SK-N-SH treated with all-trans-retinoic acid at 6 μM for 48 hours (cell line): ENCODE measurements around the gene BABAM2.

Source experiments
- ARNTL ChIP-seq: fragments of 450-650 bp; formaldehyde crosslinking; IDR thresholded peaks from 2 replicates; pipeline ENCODE4 v1.5.0; 2020; ENCODE audit warnings: low read depth, mild to moderate bottlenecking, moderate library complexity, borderline replicate concordance
- BACH2 ChIP-seq: fragments of 250-450 bp; sonication (Bioruptor Pico); IDR thresholded peaks from 2 replicates; pipeline ENCODE4 v1.9.0; 2021; ENCODE audit warnings: mild to moderate bottlenecking, borderline replicate concordance
- CREB5 ChIP-seq: fragments of 250-450 bp; sonication (Bioruptor Pico); IDR thresholded peaks from 2 replicates; pipeline ENCODE4 v1.5.1; 2020; ENCODE audit warnings: low read depth, mild to moderate bottlenecking, moderate library complexity
- ESRRG ChIP-seq: fragments of 250-450 bp; sonication (Bioruptor Pico); IDR thresholded peaks from 2 replicates; pipeline ENCODE4 v1.6.1; 2021; ENCODE audit warnings: mild to moderate bottlenecking
- OSR1 ChIP-seq: fragments of 250-450 bp; sonication (Bioruptor Pico); IDR thresholded peaks from 2 replicates; pipeline ENCODE4 v1.8.0; 2022; ENCODE audit warnings: moderate library complexity, mild to moderate bottlenecking, inconsistent platforms
- PATZ1 ChIP-seq: fragments of 250-450 bp; sonication (Bioruptor Pico); IDR thresholded peaks from 2 replicates; pipeline ENCODE4 v1.8.0; 2020; ENCODE audit warnings: mild to moderate bottlenecking, moderate library complexity, borderline replicate concordance
- PPARA ChIP-seq: fragments of 250-450 bp; sonication (Bioruptor Pico); IDR thresholded peaks from 2 replicates; pipeline ENCODE4 v1.5.0; 2020; ENCODE audit warnings: mild to moderate bottlenecking, borderline replicate concordance
- TCF4 ChIP-seq: fragments of 250-450 bp; sonication (Bioruptor Pico); IDR thresholded peaks from 2 replicates; pipeline ENCODE4 v1.8.0; 2021; ENCODE audit warnings: mild to moderate bottlenecking, moderate library complexity, borderline replicate concordance
- ZFP3 ChIP-seq: fragments of 250-450 bp; sonication (Bioruptor Pico); IDR thresholded peaks from 2 replicates; pipeline ENCODE4 v1.5.0; 2020; ENCODE audit warnings: mild to moderate bottlenecking, moderate library complexity
- ZFP30 ChIP-seq: fragments of 450-650 bp; formaldehyde crosslinking; IDR thresholded peaks from 2 replicates; pipeline ENCODE4 v1.5.0; 2022; ENCODE audit warnings: mild to moderate bottlenecking, moderate library complexity

GRCh38 chr2:28316546-28317335 lies 426.2 kb downstream of the BABAM2 start:
- TF ChIP-seq TCF4 (CRISPR knock-in tag) (no peak), ZFP30 (CRISPR knock-in tag) (no peak), ESRRG (no peak), CREB5 (no peak), ZFP3 (no peak), OSR1 (CRISPR knock-in tag) (no peak), PPARA (CRISPR knock-in tag) (no peak), PATZ1 (no peak), BACH2 (CRISPR knock-in tag) (no peak), ARNTL (CRISPR knock-in tag) (no peak)
